HG03571 (cell line): Measurements from ENCODE around the gene ZFP92.

ENCODE experiments used
- ATAC-seq: cut with Tn5 transposase; IDR thresholded peaks from one replicate; pipeline ENCODE4 v1.9.1; 2021; ENCODE audit not compliant: unreplicated experiment

ZFP92 gene

GRCh38 chrX:153450114-153450948, 39.1 kb downstream of the ZFP92 start:
- no peak for ATAC-seq

GRCh38 chrX:153450949-153451277, 39.6 kb downstream of the ZFP92 start:
- no peak for ATAC-seq

- no peak for ATAC-seq
Observed at GRCh38 chrX:153454901-153455550, 43.8 kb downstream of the ZFP92 start.

GRCh38 chrX:153455571-153455970, 44.3 kb downstream of the ZFP92 start:
- ATAC-seq, result no peak

GRCh38 chrX:153456161-153456560, 44.9 kb downstream of the ZFP92 start:
- ATAC-seq, result no peak

GRCh38 chrX:153456704-153457103, 45.4 kb downstream of the ZFP92 start:
- ATAC-seq, result no peak

- ATAC-seq, result no peak
Observed at GRCh38 chrX:153457136-153457825, 46.0 kb downstream of the ZFP92 start.

- ATAC-seq, result no peak
Observed at GRCh38 chrX:153457827-153458466, 46.7 kb downstream of the ZFP92 start.

- ATAC-seq, result no peak
Observed at GRCh38 chrX:153458476-153458875, 47.2 kb downstream of the ZFP92 start.

GRCh38 chrX:153459986-153460385, 48.7 kb downstream of the ZFP92 start:
- no peak for ATAC-seq

- ATAC-seq, result no peak
Observed at GRCh38 chrX:153460826-153461225, 49.6 kb downstream of the ZFP92 start.
